Upper lobe of left lung (tissue), 4 donors: ENCODE data around the gene GALK1.

Source experiments
- CTCF ChIP-seq, 6 experiments: fragments of 450-650 bp in 4 of 6; fragments of 200-600 bp in 2 of 6; sonication (generic) in 2 of 6; IDR thresholded peaks; one replicate each; pipeline ENCODE4 v1.5.1; 2016 to 2019; ENCODE audit warnings: antibody characterized with exemption in 6 of 6
- EP300 ChIP-seq, 4 donors: sonication (generic); formaldehyde crosslinking; IDR thresholded peaks; one replicate each; pipeline ENCODE4 v1.5.1; 2017; ENCODE audit warnings: antibody characterized with exemption in 4 of 4, control low read depth in 2 of 4

- TF ChIP-seq CTCF (IDR thresholded peaks at IDR 0.05), result no peak
- no peak for TF ChIP-seq EP300 (IDR thresholded peaks at IDR 0.05)
Observed at GRCh38 chr17:75799402-75799801, 34.4 kb upstream of the GALK1 start.
